Panc1 (cell line): ENCODE data around the gene GMPR. TPM values are rescaled to one million over a fixed set of nuclear protein-coding genes. Genes with fewer than 3 reads are reported as not detected.

Source experiments
- ATAC-seq: fragments of 200-7000 bp; cut with Tn5 transposase; 2 replicates; pipeline ENCODE4 v1.9.1; 2020; ENCODE audit warnings: mild to moderate bottlenecking, moderate library complexity
- BruUV-seq: library from RNA; stranded (reverse); fragments of 400-500 nt; replicated peaks from 2 replicates; lab custom pipeline; 2021; lab: Mats Ljungman, UMichigan
- CTCF ChIA-PET: fragments of 300-600 bp; sonication (Branson Sonifier 250); formaldehyde crosslinking; loops from one replicate; lab custom pipeline; 2022; ENCODE audit warnings: antibody characterized with exemption; lab: Charles Lee
- POLR2A ChIA-PET: fragments of 300-600 bp; sonication (Branson Sonifier 250); formaldehyde crosslinking; loops from one replicate; lab custom pipeline; 2022; ENCODE audit warnings: antibody characterized with exemption; lab: Charles Lee
- DNase-seq: peaks from one replicate; pipeline ENCODE4 v3.0.0-alpha.2; 2010; ENCODE audit warnings: low read depth, low spot score
- H3K27ac ChIP-seq: 2 replicates; pipeline ENCODE4 v1.5.1; 2011; ENCODE audit warnings: mild to moderate bottlenecking, low read length, inconsistent platforms
- H3K27me3 ChIP-seq: fragments of 200-500 bp; sonication (Bioruptor generic); 2 replicates; pipeline ENCODE4 v1.6.0; 2014; ENCODE audit warnings: low read length, inconsistent platforms; ENCODE audit not compliant: control insufficient read depth, insufficient read depth
- H3K36me3 ChIP-seq: fragments of 200-500 bp; sonication (Bioruptor generic); 2 replicates; pipeline ENCODE4 v1.5.1; 2014; ENCODE audit warnings: inconsistent platforms, mild to moderate bottlenecking, low read length, moderate library complexity; ENCODE audit not compliant: control insufficient read depth, insufficient read depth
- H3K4me1 ChIP-seq: 2 replicates; pipeline ENCODE4 v1.5.1; 2011; ENCODE audit warnings: inconsistent platforms, mild to moderate bottlenecking, low read length, moderate library complexity; ENCODE audit not compliant: control insufficient read depth, insufficient read depth
- H3K4me3 ChIP-seq, 2 experiments: 2 replicates each; pipeline ENCODE4 v1.5.1; 2011 to 2012; ENCODE audit warnings: low read depth in 2 of 2, low read length in 2 of 2, mild to moderate bottlenecking in 2 of 2, inconsistent platforms in 1 of 2, moderate library complexity in 1 of 2
- H3K9me3 ChIP-seq: fragments of 200-500 bp; sonication (Bioruptor generic); 2 replicates; pipeline ENCODE4 v1.5.1; 2014; ENCODE audit warnings: low read depth, mild to moderate bottlenecking, inconsistent platforms, low read length, moderate library complexity; ENCODE audit not compliant: control insufficient read depth, insufficient read depth
- POLR2AphosphoS5 ChIP-seq: IDR thresholded peaks from 2 replicates; pipeline ENCODE4 v1.6.1; 2012; ENCODE audit warnings: mild to moderate bottlenecking, low read depth, low read length, moderate library complexity
- SIN3A ChIP-seq: IDR thresholded peaks from 2 replicates; pipeline ENCODE4 v1.6.1; 2012; ENCODE audit warnings: low read depth, mild to moderate bottlenecking, low read length, moderate library complexity, borderline replicate concordance; ENCODE audit not compliant: insufficient read depth
- TCF7L2 ChIP-seq: IDR thresholded peaks from 2 replicates; pipeline ENCODE4 v1.6.1; 2011; ENCODE audit warnings: mild to moderate bottlenecking, low read depth, low read length, inconsistent platforms
- in situ Hi-C: cut with HindIII; loops from 2 replicates; pipeline ENCODE4 v1.10.0; 2016; ENCODE audit warnings: low sequenced_read_pairs, low pct_unique_long_range_greater_than_20kb
- intact Hi-C: fragments of 100-400 bp; cut with micrococcal nuclease; formaldehyde crosslinking; loops from one replicate; pipeline ENCODE4 v1.10.0; 2022; ENCODE audit not compliant: unreplicated experiment
- total RNA-seq: library from RNA; stranded (reverse); gene quantifications from one replicate; pipeline ENCODE4 v1.2.1, GENCODE V29; 2021; ENCODE audit not compliant: unreplicated experiment
- TF ChIP-seq, protein P1 (sequence below): fragments of 450-650 bp; IDR thresholded peaks from 2 replicates; pipeline ENCODE4 v1.5.1; 2017; ENCODE audit warnings: mild to moderate bottlenecking
- TF ChIP-seq, protein P2 (sequence below), 2 experiments: IDR thresholded peaks; 2 replicates each; pipeline ENCODE4 v1.6.1; 2011 to 2012; ENCODE audit warnings: low read depth in 2 of 2, control low read depth in 1 of 2, low read length in 1 of 2, mild to moderate bottlenecking in 1 of 2, moderate library complexity in 1 of 2; ENCODE audit not compliant: insufficient read depth in 1 of 2

GMPR gene
- total RNA-seq, 1 experiment from 2014 or later = 3.5 TPM

DNA sequence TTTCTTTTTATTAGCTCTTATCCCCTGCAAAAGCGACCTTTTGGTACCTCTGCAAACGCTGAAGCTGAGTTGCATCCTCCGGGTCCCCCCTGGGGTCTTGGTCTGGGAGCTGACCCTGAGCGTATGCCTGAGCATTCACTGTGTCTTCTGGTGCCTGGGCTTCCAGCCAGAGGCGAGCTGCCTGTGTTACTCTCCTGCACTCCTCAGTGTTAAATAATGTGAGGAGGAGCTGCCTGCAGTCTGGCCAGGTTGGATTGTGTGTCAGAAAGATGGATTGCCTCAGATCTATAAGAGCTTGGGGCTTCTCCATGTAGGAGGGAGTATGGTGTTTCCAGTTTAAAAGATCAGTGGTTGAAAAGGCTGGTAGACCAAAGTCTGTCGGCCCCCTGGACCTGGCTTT, 8.7 kb upstream of the GMPR start:
- intact Hi-C loops = no loop called here
- CTCF ChIA-PET = interaction anchor here (0.7 kb wide), 1 partner anchor 9 kb away, joined by 3 read pairs; no protein-coding TSS in a partner anchor
- no peak for ATAC-seq

DNA sequence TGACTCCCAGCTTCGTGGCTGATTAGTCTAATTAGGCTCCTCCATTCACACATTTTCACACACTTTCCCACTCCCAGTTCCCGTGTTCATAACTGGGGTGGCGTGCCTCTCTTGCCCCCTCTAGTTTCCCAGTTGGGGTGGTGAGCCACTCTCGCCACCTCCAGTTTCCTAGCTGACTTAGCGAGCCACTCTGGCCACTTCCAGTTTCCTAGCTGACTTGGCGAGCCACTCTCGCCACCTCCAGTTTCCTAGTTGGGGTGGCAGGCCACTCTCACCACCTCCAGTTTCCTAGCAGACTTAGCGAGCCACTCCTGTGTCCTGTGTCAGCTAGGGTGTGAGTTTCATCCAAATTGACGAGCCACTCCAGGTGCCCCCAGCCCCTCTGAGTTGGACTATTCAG, 7.4 kb upstream of the GMPR start:
- Histone ChIP-seq H3K9me3 (no peaks in the 10 kb centered on the region), H3K27ac (no peak overlapping the region), H3K4me3 (no peak overlapping the region), H3K27me3 (peaks cover 7% of the 10 kb centered on the region), H3K36me3 (no peaks in the 10 kb centered on the region), H3K4me1 (peaks cover 3% of the 10 kb centered on the region; the same call in 1 of the 2 replicates)
- in situ Hi-C loops = no loop called here
- ChIA-PET POLR2A (no interaction called here), CTCF (no interaction called here)
- no peak for DNase-seq
- no peak for ATAC-seq
- intact Hi-C loops = no loop called here
- BruUV-seq = no TSS peak
- TF ChIP-seq, protein P1, sequence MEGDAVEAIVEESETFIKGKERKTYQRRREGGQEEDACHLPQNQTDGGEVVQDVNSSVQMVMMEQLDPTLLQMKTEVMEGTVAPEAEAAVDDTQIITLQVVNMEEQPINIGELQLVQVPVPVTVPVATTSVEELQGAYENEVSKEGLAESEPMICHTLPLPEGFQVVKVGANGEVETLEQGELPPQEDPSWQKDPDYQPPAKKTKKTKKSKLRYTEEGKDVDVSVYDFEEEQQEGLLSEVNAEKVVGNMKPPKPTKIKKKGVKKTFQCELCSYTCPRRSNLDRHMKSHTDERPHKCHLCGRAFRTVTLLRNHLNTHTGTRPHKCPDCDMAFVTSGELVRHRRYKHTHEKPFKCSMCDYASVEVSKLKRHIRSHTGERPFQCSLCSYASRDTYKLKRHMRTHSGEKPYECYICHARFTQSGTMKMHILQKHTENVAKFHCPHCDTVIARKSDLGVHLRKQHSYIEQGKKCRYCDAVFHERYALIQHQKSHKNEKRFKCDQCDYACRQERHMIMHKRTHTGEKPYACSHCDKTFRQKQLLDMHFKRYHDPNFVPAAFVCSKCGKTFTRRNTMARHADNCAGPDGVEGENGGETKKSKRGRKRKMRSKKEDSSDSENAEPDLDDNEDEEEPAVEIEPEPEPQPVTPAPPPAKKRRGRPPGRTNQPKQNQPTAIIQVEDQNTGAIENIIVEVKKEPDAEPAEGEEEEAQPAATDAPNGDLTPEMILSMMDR = no peak
- no peak for TF ChIP-seq TCF7L2
- TF ChIP-seq SIN3A = no peak
- TF ChIP-seq POLR2AphosphoS5 = no peak
- TF ChIP-seq, protein P2, sequence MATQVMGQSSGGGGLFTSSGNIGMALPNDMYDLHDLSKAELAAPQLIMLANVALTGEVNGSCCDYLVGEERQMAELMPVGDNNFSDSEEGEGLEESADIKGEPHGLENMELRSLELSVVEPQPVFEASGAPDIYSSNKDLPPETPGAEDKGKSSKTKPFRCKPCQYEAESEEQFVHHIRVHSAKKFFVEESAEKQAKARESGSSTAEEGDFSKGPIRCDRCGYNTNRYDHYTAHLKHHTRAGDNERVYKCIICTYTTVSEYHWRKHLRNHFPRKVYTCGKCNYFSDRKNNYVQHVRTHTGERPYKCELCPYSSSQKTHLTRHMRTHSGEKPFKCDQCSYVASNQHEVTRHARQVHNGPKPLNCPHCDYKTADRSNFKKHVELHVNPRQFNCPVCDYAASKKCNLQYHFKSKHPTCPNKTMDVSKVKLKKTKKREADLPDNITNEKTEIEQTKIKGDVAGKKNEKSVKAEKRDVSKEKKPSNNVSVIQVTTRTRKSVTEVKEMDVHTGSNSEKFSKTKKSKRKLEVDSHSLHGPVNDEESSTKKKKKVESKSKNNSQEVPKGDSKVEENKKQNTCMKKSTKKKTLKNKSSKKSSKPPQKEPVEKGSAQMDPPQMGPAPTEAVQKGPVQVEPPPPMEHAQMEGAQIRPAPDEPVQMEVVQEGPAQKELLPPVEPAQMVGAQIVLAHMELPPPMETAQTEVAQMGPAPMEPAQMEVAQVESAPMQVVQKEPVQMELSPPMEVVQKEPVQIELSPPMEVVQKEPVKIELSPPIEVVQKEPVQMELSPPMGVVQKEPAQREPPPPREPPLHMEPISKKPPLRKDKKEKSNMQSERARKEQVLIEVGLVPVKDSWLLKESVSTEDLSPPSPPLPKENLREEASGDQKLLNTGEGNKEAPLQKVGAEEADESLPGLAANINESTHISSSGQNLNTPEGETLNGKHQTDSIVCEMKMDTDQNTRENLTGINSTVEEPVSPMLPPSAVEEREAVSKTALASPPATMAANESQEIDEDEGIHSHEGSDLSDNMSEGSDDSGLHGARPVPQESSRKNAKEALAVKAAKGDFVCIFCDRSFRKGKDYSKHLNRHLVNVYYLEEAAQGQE (IDR thresholded peaks at IDR 0.05; ENCODE audit: insufficient read depth in 1 of 2, low read depth in 2 of 2, low read length in 1 of 2) = no peak

More for the DNA sequence above, 8.7 kb upstream of the GMPR start:
- no peak for DNase-seq
- TF ChIP-seq, protein P2 (IDR thresholded peaks at IDR 0.05; ENCODE audit: insufficient read depth in 1 of 2, low read depth in 2 of 2, low read length in 1 of 2) = no peak
- TF ChIP-seq TCF7L2 (no peak), SIN3A (no peak), POLR2AphosphoS5 (no peak)
- TF ChIP-seq, protein P1 = no peak
- POLR2A ChIA-PET = no interaction called here
- no peaks in the 10 kb centered on the region for H3K36me3 ChIP-seq
- peaks cover 3% of the 10 kb centered on the region; the same call in 1 of the 2 replicates for H3K4me1 ChIP-seq
- H3K4me3 ChIP-seq = no peak overlapping the region
- in situ Hi-C loops = no loop called here
- peaks cover 3% of the 10 kb centered on the region; the same call in 1 of the 2 replicates for H3K27me3 ChIP-seq
- H3K9me3 ChIP-seq = no peaks in the 10 kb centered on the region
- BruUV-seq = no TSS peak
- H3K27ac ChIP-seq = no peak overlapping the region
